B cell (primary cell): Measurements from ENCODE around the gene TBRG4.

ENCODE experiments used
- EZH2 ChIP-seq: IDR thresholded peaks from 2 replicates; pipeline ENCODE4 v1.6.1; 2012; ENCODE audit warnings: borderline replicate concordance, low read depth, mild to moderate bottlenecking, moderate library complexity, low read length; ENCODE audit not compliant: insufficient read depth, poor library complexity, severe bottlenecking
- TF ChIP-seq, protein P1 (sequence below): fragments of 200-600 bp; IDR thresholded peaks from one replicate; pipeline ENCODE4 v1.8.0; 2022; ENCODE audit warnings: antibody characterized with exemption, mild to moderate bottlenecking

GRCh38 chr7:45150199-45150598 is 38.7 kb upstream of the TBRG4 start:
- TF ChIP-seq, protein P1, sequence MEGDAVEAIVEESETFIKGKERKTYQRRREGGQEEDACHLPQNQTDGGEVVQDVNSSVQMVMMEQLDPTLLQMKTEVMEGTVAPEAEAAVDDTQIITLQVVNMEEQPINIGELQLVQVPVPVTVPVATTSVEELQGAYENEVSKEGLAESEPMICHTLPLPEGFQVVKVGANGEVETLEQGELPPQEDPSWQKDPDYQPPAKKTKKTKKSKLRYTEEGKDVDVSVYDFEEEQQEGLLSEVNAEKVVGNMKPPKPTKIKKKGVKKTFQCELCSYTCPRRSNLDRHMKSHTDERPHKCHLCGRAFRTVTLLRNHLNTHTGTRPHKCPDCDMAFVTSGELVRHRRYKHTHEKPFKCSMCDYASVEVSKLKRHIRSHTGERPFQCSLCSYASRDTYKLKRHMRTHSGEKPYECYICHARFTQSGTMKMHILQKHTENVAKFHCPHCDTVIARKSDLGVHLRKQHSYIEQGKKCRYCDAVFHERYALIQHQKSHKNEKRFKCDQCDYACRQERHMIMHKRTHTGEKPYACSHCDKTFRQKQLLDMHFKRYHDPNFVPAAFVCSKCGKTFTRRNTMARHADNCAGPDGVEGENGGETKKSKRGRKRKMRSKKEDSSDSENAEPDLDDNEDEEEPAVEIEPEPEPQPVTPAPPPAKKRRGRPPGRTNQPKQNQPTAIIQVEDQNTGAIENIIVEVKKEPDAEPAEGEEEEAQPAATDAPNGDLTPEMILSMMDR: no peak
- no peak for TF ChIP-seq EZH2
